Endodermal cell (in vitro differentiated cells): Measurements from ENCODE around the gene SERPINI2. TPM values are rescaled to one million over a fixed set of nuclear protein-coding genes. Genes with fewer than 3 reads are reported as not detected.

Source experiments
- DNase-seq: peaks from one replicate; pipeline ENCODE4 v3.0.0-alpha.2; 2017
- H3K27ac ChIP-seq: 2 replicates; pipeline ENCODE4 v1.5.1; 2013; ENCODE audit warnings: mild to moderate bottlenecking, low read depth, low read length, moderate library complexity
- H3K27me3 ChIP-seq: 2 replicates; pipeline ENCODE4 v1.6.1; 2013; ENCODE audit warnings: mild to moderate bottlenecking, low read length, moderate library complexity; ENCODE audit not compliant: insufficient read depth, control insufficient read depth, poor library complexity, severe bottlenecking
- H3K36me3 ChIP-seq: 2 replicates; pipeline ENCODE4 v1.7.0; 2013; ENCODE audit warnings: mild to moderate bottlenecking, low read length, moderate library complexity; ENCODE audit not compliant: control insufficient read depth, insufficient read depth
- H3K4me1 ChIP-seq: one replicate; pipeline ENCODE4 v1.7.0; 2013; ENCODE audit warnings: low read length; ENCODE audit not compliant: control insufficient read depth, insufficient read depth
- H3K4me3 ChIP-seq: 2 replicates; pipeline ENCODE4 v1.5.1; 2013; ENCODE audit warnings: mild to moderate bottlenecking, low read length, moderate library complexity
- H3K9ac ChIP-seq: 2 replicates; pipeline ENCODE4 v1.6.1; 2013; ENCODE audit warnings: mild to moderate bottlenecking, low read length, moderate library complexity; ENCODE audit not compliant: poor library complexity, severe bottlenecking; ENCODE audit errors: extremely low read depth
- H3K9me3 ChIP-seq: 2 replicates; pipeline ENCODE4 v1.6.1; 2013; ENCODE audit warnings: mild to moderate bottlenecking, low read length, moderate library complexity; ENCODE audit not compliant: control insufficient read depth
- H3K27ac Mint-ChIP-seq: 2 replicates; pipeline ENCODE4 v1.8.0; 2020; ENCODE audit warnings: mixed read lengths
- H3K27me3 Mint-ChIP-seq: 2 replicates; pipeline ENCODE4 v1.8.0; 2021; ENCODE audit warnings: mild to moderate bottlenecking, mixed read lengths; ENCODE audit not compliant: insufficient read depth
- H3K36me3 Mint-ChIP-seq: 2 replicates; pipeline ENCODE4 v1.8.0; 2020; ENCODE audit warnings: low read depth, mixed read lengths
- H3K4me1 Mint-ChIP-seq: 2 replicates; pipeline ENCODE4 v1.8.0; 2020; ENCODE audit warnings: mixed read lengths
- H3K4me3 Mint-ChIP-seq: 2 replicates; pipeline ENCODE4 v1.8.0; 2020; ENCODE audit warnings: mild to moderate bottlenecking, moderate library complexity, mixed read lengths
- H3K9me3 Mint-ChIP-seq: 2 replicates; pipeline ENCODE4 v1.8.0; 2020; ENCODE audit warnings: mild to moderate bottlenecking, mixed read lengths
- WGBS, 2 experiments: methylation state at CpG; one replicate each; pipeline versions ENCODE4 v1.1.5 to v1.1.7; 2013; ENCODE audit warnings: missing lambda C conversion rate in 2 of 2, mixed read lengths in 1 of 2; ENCODE audit not compliant: insufficient coverage in 1 of 2, insufficient read length in 1 of 2; 5-methylcytosine and 5-hydroxymethylcytosine counted together
- long read RNA-seq, 4 experiments: library from polyadenylated mRNA in 2 of 4; library from RNA in 1 of 4; library from capped mRNA in 1 of 4; stranded (forward) in 3 of 4; unstranded in 1 of 4; transcript quantifications; one replicate each; pipeline ENCODE4 v2.0.0, GENCODE V29; 2020 to 2021; ENCODE audit warnings: inconsistent platforms in 1 of 4
- polyA plus RNA-seq, 2 experiments: library from polyadenylated mRNA; stranded (reverse); fragments of 50-300 nt; gene quantifications; one replicate each; pipeline ENCODE4 v1.2.3, GENCODE V29; 2013
- total RNA-seq, 2 donors: library from RNA; stranded (reverse); fragmentation: NEBNext Ultra II Directional in 1 of 2; extraction: Animal tissue kit (Norgen Biotek cat#: 25700) in 1 of 2; gene quantifications; 2 replicates in 1 of 2; 3 replicates in 1 of 2; pipeline ENCODE4 v1.2.1, GENCODE V29; 2021
- TF ChIP-seq, protein P1 (sequence below): fragments of 200-600 bp; sonication (generic); conservative IDR thresholded peaks from 2 replicates; pipeline ENCODE4 v1.5.0; 2021; ENCODE audit warnings: antibody characterized with exemption, mild to moderate bottlenecking

The SERPINI2 gene
- not detected for total RNA-seq
- 0.61 TPM for polyA plus RNA-seq (2013, experiment 1 of 2)
- polyA plus RNA-seq (2013, experiment 2 of 2) = 1.2 TPM
- long read RNA-seq, experiment 1 = 0 reads
- long read RNA-seq, experiment 2 = 0 reads
- long read RNA-seq, experiment 3 = 0 reads
- long read RNA-seq, experiment 4 = 0 reads

- Histone ChIP-seq H3K27me3 (peaks cover 29% of the 10 kb centered on the region), H3K36me3 (no peaks in the 10 kb centered on the region), H3K4me1 (no peaks in the 10 kb centered on the region), H3K9me3 (no peaks in the 10 kb centered on the region), H3K4me3 (no peak within 1 kb of the TSS), H3K27ac (no peak within 1 kb of the TSS), H3K9ac (no peak within 1 kb of the TSS)
- TF ChIP-seq, protein P1, sequence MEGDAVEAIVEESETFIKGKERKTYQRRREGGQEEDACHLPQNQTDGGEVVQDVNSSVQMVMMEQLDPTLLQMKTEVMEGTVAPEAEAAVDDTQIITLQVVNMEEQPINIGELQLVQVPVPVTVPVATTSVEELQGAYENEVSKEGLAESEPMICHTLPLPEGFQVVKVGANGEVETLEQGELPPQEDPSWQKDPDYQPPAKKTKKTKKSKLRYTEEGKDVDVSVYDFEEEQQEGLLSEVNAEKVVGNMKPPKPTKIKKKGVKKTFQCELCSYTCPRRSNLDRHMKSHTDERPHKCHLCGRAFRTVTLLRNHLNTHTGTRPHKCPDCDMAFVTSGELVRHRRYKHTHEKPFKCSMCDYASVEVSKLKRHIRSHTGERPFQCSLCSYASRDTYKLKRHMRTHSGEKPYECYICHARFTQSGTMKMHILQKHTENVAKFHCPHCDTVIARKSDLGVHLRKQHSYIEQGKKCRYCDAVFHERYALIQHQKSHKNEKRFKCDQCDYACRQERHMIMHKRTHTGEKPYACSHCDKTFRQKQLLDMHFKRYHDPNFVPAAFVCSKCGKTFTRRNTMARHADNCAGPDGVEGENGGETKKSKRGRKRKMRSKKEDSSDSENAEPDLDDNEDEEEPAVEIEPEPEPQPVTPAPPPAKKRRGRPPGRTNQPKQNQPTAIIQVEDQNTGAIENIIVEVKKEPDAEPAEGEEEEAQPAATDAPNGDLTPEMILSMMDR = no peak
- no peaks in the 10 kb centered on the region for H3K4me1 Mint-ChIP-seq
- H3K9me3 Mint-ChIP-seq = no peaks in the 10 kb centered on the region
- DNase-seq = no peak
- H3K36me3 Mint-ChIP-seq = no peaks in the 10 kb centered on the region
- H3K27me3 Mint-ChIP-seq = peaks cover 6% of the 10 kb centered on the region
- 94 to 100% methylated on average over 1 to 2 of the region's 4 CpGs for WGBS, 2 experiments
- H3K27ac Mint-ChIP-seq = no peak within 1 kb of the TSS
- no peak within 1 kb of the TSS for H3K4me3 Mint-ChIP-seq
Measured at GRCh38 chr3:167473863-167474262, at the start of gene SERPINI2. Gene SERPINI2 (minus strand): TSS chr3:167474042. CDS start chr3:167471834, 2,208 bp downstream.

DNA sequence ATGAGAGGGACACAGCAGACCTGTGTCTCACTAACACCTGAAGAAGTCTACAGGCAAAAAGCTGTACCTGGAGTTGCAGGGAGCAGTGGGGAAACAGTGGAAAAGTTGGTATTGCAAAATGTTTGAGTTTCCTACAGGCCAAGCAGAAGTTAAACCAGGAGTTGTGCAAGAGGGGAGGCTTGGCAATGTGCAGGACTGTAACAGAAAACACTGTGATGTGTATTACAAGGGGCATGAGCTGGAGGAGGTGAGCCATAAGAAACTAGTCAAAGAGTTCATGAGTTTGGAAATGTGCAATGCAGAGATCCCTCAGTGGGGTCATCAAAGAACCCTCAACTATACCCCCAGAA, 47.1 kb upstream of the SERPINI2 start:
- Histone ChIP-seq H3K4me3 (no peak overlapping the region), H3K4me1 (no peaks in the 10 kb centered on the region), H3K27ac (no peak overlapping the region), H3K9me3 (no peaks in the 10 kb centered on the region), H3K27me3 (peaks cover 26% of the 10 kb centered on the region), H3K36me3 (no peaks in the 10 kb centered on the region), H3K9ac (no peak overlapping the region)
- H3K36me3 Mint-ChIP-seq = no peaks in the 10 kb centered on the region
- TF ChIP-seq, protein P1 = no peak
- peaks cover 12% of the 10 kb centered on the region for H3K9me3 Mint-ChIP-seq
- no peak for DNase-seq
- H3K27me3 Mint-ChIP-seq = peaks cover 6% of the 10 kb centered on the region
- no peak overlapping the region for H3K4me3 Mint-ChIP-seq
- no peaks in the 10 kb centered on the region for H3K4me1 Mint-ChIP-seq
- no peak overlapping the region for H3K27ac Mint-ChIP-seq

GRCh38 chr3:167520266-167521005, 46.6 kb upstream of the SERPINI2 start:
- no peak overlapping the region for H3K4me3 Mint-ChIP-seq
- WGBS, 2 experiments = 88 to 100% methylated on average over 1 of the region's 2 CpGs
- no peaks in the 10 kb centered on the region for H3K4me1 ChIP-seq
- TF ChIP-seq, protein P1 = no peak
- H3K4me1 Mint-ChIP-seq = peaks cover 4% of the 10 kb centered on the region
- H3K9ac ChIP-seq = no peak overlapping the region
- no peaks in the 10 kb centered on the region for H3K36me3 ChIP-seq
- H3K9me3 Mint-ChIP-seq = peaks cover 16% of the 10 kb centered on the region
- H3K27ac Mint-ChIP-seq = no peak overlapping the region
- no peaks in the 10 kb centered on the region for H3K9me3 ChIP-seq
- no peak overlapping the region for H3K27ac ChIP-seq
- no peak for DNase-seq
- no peak overlapping the region for H3K4me3 ChIP-seq
- no peaks in the 10 kb centered on the region for H3K36me3 Mint-ChIP-seq
- H3K27me3 Mint-ChIP-seq = peaks cover 5% of the 10 kb centered on the region
- H3K27me3 ChIP-seq = peaks cover 26% of the 10 kb centered on the region
